Activated CD4-positive, alpha-beta T cell treated with anti-CD3 and anti-CD28 coated beads, Interleukin-2, amount 50 U/mL, for 1 hour (primary cell): Measurements from ENCODE around the gene ROR1.

ENCODE experiments used
- DNase-seq: peaks from one replicate; pipeline ENCODE4 v3.0.0-alpha.2; 2020

The ROR1 gene

GRCh38 chr1:64162804-64163203, 389.0 kb downstream of the ROR1 start:
- DNase-seq = no peak

GRCh38 chr1:64163431-64163830, 389.6 kb downstream of the ROR1 start:
- DNase-seq = no peak

- DNase-seq = no peak
Observed at GRCh38 chr1:64163970-64164369, 390.2 kb downstream of the ROR1 start.

- no peak for DNase-seq
Observed at GRCh38 chr1:64166629-64167028, 392.8 kb downstream of the ROR1 start.

- DNase-seq = no peak
Observed at GRCh38 chr1:64167176-64167575, 393.4 kb downstream of the ROR1 start.

GRCh38 chr1:64171246-64171645, 397.4 kb downstream of the ROR1 start:
- DNase-seq = no peak

- no peak for DNase-seq
Observed at GRCh38 chr1:64171797-64172281, 398.0 kb downstream of the ROR1 start.

- no peak for DNase-seq
Observed at GRCh38 chr1:64172458-64172983, 398.7 kb downstream of the ROR1 start.

- DNase-seq = no peak
Observed at GRCh38 chr1:64173336-64173940, 399.6 kb downstream of the ROR1 start.

GRCh38 chr1:64175639-64176038, 401.8 kb downstream of the ROR1 start:
- DNase-seq = no peak

- DNase-seq = no peak
Observed at GRCh38 chr1:64176659-64177058, 402.8 kb downstream of the ROR1 start.

GRCh38 chr1:64179588-64179987, 405.8 kb downstream of the ROR1 start:
- no peak for DNase-seq

GRCh38 chr1:64182207-64182606, 408.4 kb downstream of the ROR1 start:
- DNase-seq = no peak

- DNase-seq = no peak
Observed at GRCh38 chr1:64183395-64184002, 409.7 kb downstream of the ROR1 start.

GRCh38 chr1:64184003-64184440, 410.2 kb downstream of the ROR1 start:
- no peak for DNase-seq

- no peak for DNase-seq
Observed at GRCh38 chr1:64186138-64186897, 412.5 kb downstream of the ROR1 start.

GRCh38 chr1:64186898-64187280, 413.1 kb downstream of the ROR1 start:
- no peak for DNase-seq

- DNase-seq = no peak
Observed at GRCh38 chr1:64187646-64188045, 413.8 kb downstream of the ROR1 start.

GRCh38 chr1:64192290-64192689, 418.5 kb downstream of the ROR1 start:
- DNase-seq = no peak

- no peak for DNase-seq
Observed at GRCh38 chr1:64194168-64195080, 420.6 kb downstream of the ROR1 start.

- no peak for DNase-seq
Observed at GRCh38 chr1:64195081-64195395, 421.2 kb downstream of the ROR1 start.

GRCh38 chr1:64196074-64196870, 422.5 kb downstream of the ROR1 start:
- no peak for DNase-seq
